HepG2 (cell line): ENCODE results near the gene RAB8A.

Experiments
- ATM ChIP-seq: fragments of 450-650 bp; IDR thresholded peaks from 2 replicates; pipeline ENCODE4 v1.7.1; 2017; ENCODE audit warnings: mild to moderate bottlenecking, borderline replicate concordance
- BCL6 ChIP-seq: IDR thresholded peaks from 2 replicates; pipeline ENCODE4 v1.6.1; 2016; ENCODE audit warnings: missing genetic modification reagents, missing compliant biosample characterization
- CEBPB ChIP-seq: IDR thresholded peaks from 2 replicates; pipeline ENCODE4 v1.6.1; 2011; ENCODE audit warnings: low read depth, low read length, improper control_type of control experiment, borderline replicate concordance
- CTCF ChIP-seq: sonication (generic); formaldehyde crosslinking; IDR thresholded peaks from 2 replicates; pipeline ENCODE4 v1.5.0; 2020; ENCODE audit warnings: mild to moderate bottlenecking, missing genetic modification reagents, moderate library complexity
- EED ChIP-seq: sonication (generic); formaldehyde crosslinking; IDR thresholded peaks from 2 replicates; pipeline ENCODE4 v1.5.0; 2020; ENCODE audit warnings: mild to moderate bottlenecking, missing genetic modification reagents
- IKZF1 ChIP-seq: fragments of 450-650 bp; IDR thresholded peaks from 2 replicates; pipeline ENCODE4 v1.7.1; 2016
- JUNB ChIP-seq: sonication (generic); formaldehyde crosslinking; IDR thresholded peaks from 2 replicates; pipeline ENCODE4 v1.8.0; 2022; ENCODE audit warnings: missing genetic modification reagents, mild to moderate bottlenecking, borderline replicate concordance
- MAFG ChIP-seq: sonication (generic); formaldehyde crosslinking; IDR thresholded peaks from 2 replicates; pipeline ENCODE4 v1.5.1; 2020; ENCODE audit warnings: mild to moderate bottlenecking, missing genetic modification reagents
- NR2F1 ChIP-seq, 2 experiments: fragments of 450-650 bp in 1 of 2; formaldehyde crosslinking in 1 of 2; IDR thresholded peaks; 2 replicates each; pipeline versions ENCODE4 v1.5.0 to v1.6.1; 2016 to 2020; ENCODE audit warnings: mild to moderate bottlenecking in 1 of 2, missing compliant biosample characterization in 1 of 2, missing genetic modification reagents in 1 of 2, moderate library complexity in 1 of 2
- POLR2A ChIP-seq, 2 experiments: IDR thresholded peaks; 2 replicates each; pipeline ENCODE4 v1.6.1; 2011; ENCODE audit warnings: low read depth in 2 of 2, low read length in 2 of 2, mild to moderate bottlenecking in 1 of 2, moderate library complexity in 1 of 2; ENCODE audit not compliant: insufficient read depth in 1 of 2
- SAFB2 ChIP-seq: sonication (generic); formaldehyde crosslinking; IDR thresholded peaks from 2 replicates; pipeline ENCODE4 v1.5.1; 2020; ENCODE audit warnings: missing genetic modification reagents, low read depth, mild to moderate bottlenecking, borderline replicate concordance
- ZFP36 ChIP-seq: fragments of 150-350 bp; IDR thresholded peaks from 2 replicates; pipeline ENCODE4 v1.6.1; 2018; ENCODE audit warnings: borderline replicate concordance, low read length, low read depth; ENCODE audit not compliant: partially characterized antibody
- ZNF496 ChIP-seq: sonication (generic); formaldehyde crosslinking; IDR thresholded peaks from 2 replicates; pipeline ENCODE4 v1.8.1; 2023; ENCODE audit warnings: mild to moderate bottlenecking, moderate library complexity, missing genetic modification reagents; ENCODE audit not compliant: insufficient replicate concordance
- TF ChIP-seq, protein P1 (sequence below): sonication (generic); formaldehyde crosslinking; IDR thresholded peaks from 2 replicates; pipeline ENCODE4 v1.5.0; 2020; ENCODE audit warnings: mild to moderate bottlenecking, missing genetic modification reagents

DNA sequence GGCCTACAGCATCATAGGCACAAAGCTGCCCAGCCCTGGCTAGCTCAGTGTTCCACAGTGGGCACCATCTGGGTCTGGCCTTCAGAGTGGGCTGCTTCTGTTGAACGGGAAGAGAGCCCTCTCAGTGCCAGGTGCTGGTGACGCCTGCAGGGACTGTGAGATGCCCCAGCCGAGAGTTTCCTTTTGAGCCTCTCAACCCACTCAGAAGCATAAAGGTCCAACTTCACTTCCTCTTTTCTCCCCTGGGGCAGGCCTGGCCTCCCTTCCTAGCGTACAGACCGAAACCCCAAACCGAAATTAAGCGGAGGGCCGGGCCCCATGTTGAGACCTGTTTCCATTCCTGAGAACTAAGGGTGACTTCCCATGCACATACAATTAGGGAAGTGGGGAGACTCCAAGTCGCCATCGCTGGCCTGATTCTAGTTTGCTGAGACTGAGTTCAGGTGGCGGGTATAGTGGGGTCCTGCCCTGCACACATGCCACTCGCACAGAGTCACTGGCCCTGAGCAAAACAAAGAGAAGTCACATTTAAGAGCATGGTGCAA is 6.9 kb downstream of the RAB8A start:
- no peak for TF ChIP-seq ATM
- TF ChIP-seq POLR2A (IDR thresholded peaks at IDR 0.05; ENCODE audit: insufficient read depth in 1 of 2, low read depth in 2 of 2, low read length in 2 of 2): no peak
- no peak for TF ChIP-seq CEBPB
- no peak for TF ChIP-seq MAFG (CRISPR knock-in tag)
- TF ChIP-seq EED: no peak
- TF ChIP-seq, protein P1, sequence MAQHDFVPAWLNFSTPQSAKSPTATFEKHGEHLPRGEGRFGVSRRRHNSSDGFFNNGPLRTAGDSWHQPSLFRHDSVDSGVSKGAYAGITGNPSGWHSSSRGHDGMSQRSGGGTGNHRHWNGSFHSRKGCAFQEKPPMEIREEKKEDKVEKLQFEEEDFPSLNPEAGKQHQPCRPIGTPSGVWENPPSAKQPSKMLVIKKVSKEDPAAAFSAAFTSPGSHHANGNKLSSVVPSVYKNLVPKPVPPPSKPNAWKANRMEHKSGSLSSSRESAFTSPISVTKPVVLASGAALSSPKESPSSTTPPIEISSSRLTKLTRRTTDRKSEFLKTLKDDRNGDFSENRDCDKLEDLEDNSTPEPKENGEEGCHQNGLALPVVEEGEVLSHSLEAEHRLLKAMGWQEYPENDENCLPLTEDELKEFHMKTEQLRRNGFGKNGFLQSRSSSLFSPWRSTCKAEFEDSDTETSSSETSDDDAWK (CRISPR knock-in tag): no peak
- TF ChIP-seq IKZF1: no peak
- TF ChIP-seq CTCF: no peak
- TF ChIP-seq JUNB (CRISPR knock-in tag): no peak
- no peak for TF ChIP-seq SAFB2 (CRISPR knock-in tag)
- TF ChIP-seq NR2F1 (CRISPR knock-in tag; IDR thresholded peaks at IDR 0.05): no peak
- no peak for TF ChIP-seq ZNF496 (CRISPR knock-in tag)
- TF ChIP-seq ZFP36: no peak
- no peak for TF ChIP-seq BCL6 (CRISPR knock-in tag)
